GM21619 (cell line): ENCODE results near the gene ABHD10.

ENCODE experiments used
- ATAC-seq: cut with Tn5 transposase; IDR thresholded peaks from one replicate; pipeline ENCODE4 v1.9.1; 2021; ENCODE audit not compliant: unreplicated experiment

Gene ABHD10

GRCh38 chr3:111999484-112000324, 20.9 kb downstream of the ABHD10 start:
- ATAC-seq: no peak

GRCh38 chr3:112000367-112000771, 21.5 kb downstream of the ABHD10 start:
- no peak for ATAC-seq

DNA sequence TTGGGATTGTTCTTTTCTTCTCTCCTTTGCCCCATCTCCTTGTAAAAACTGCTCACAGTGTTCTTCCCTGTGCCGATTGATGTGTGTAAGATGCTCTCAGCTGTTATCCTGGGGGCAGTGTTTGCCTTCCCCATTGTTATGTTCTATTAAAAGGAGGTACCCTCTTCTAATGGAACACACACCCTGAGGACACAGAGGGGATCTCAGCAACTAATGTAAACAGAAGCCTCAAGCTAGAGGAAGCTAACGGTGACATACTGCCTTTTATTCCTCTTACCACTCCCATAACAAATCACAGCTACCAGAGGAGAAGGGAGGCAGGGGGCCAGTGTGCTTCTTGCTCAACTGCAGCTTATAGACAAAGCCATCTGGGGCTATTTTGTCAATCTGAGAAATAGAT, 22.1 kb downstream of the ABHD10 start:
- ATAC-seq: no peak

DNA sequence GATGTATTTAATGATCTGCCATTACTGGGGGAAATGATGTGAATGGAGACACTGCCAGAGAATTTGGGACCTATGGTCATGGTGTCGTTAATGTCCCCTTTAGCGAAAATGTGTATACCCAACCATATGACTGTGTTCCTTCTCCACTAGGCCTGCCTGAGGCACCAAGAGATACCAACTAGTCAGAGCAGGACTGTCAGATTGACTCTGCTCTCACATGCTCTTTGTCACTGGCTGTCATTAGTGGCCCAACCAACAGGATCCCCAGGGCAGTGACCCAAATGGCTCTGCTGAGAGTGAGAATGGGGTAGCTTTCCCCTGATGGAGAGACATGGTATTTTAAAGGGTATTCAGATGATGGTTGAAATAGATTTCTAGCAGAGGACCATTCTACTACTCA, 22.7 kb downstream of the ABHD10 start:
- ATAC-seq: no peak

DNA sequence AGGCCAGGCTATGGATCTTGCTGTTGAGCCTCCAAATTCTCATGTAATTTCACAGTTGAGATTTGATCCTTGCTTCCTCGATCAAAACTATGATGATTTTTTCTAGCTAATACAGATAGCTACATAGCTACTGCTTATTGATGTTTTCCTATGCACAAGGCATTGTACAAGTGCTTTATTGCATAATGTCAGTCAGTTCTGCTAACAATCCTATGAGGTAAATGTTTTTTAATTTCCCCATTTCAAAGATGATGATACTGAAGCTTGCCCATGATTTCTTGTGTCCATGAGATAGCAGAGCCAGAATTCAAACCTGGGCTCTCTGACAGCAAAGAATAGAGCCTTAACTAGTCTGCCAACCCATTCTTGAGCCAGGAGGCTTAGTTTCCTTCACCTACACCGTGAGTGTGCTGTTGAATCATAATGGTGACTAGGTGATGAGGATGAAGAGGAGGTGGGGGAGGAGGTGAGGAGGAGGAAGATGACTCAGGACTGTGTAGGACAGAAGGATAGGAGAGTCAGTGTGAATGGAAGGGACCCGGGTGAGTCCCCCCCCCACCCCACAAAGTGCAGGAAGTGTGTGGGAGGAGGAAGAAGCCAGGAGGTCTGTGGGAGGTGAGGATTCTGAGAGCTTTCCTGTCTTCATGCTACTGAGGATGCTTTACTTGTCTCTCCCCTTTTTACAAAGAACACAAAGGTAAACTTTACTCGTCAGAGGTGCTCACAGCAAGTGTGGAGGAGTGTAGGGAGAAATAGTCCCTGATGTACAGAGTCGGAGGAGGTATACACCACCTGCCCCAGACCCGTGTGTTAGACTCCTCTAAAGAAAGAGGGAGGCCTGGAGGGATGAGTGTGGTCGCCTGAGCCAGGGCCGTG, 23.5 kb downstream of the ABHD10 start:
- no peak for ATAC-seq

- no peak for ATAC-seq
These were observed 24.7 kb downstream of the ABHD10 start for GRCh38 chr3:112003321-112004080.

- no peak for ATAC-seq
These were observed 25.4 kb downstream of the ABHD10 start for GRCh38 chr3:112004187-112004586.

- no peak for ATAC-seq
These were observed 25.8 kb downstream of the ABHD10 start for GRCh38 chr3:112004669-112005068.

- ATAC-seq: no peak
These were observed 26.4 kb downstream of the ABHD10 start for GRCh38 chr3:112005091-112005672.

DNA sequence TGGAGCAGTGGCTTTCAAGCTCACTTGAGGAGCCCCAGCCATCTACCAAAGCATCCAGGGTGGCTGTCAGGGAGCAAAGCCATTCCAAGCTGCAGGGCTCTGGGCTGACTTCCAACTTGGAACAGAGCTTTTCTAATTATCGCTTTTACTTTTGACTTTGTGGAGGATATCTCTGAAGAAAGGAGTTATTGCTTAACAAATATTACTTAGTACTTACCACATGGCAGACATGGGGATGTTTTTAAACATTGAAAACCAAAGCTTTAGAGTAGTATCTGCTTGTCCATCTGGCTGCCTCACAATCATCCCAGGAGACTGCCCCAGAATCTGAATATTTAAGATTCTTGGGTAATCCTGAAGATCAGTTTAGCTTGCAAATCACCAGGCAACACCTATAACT, 28.8 kb downstream of the ABHD10 start:
- ATAC-seq: no peak

DNA sequence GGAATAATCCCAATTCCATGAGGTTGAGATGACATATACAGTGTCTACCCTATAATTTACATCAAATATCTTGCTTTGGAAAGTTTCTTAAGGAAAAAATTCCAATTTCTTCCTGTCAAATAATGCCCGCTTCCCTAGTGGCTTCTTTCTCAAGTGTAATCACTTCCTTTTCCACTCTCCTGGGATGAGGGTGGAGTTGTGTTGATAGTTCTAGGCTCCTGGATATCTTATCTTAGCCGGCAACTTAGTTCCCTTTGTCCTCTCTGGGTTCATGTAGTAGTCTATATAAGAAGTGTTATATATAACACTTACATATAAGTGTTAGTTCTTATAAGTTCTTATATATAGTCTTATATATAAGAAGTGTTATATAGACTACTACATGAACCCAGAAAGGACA, 30.8 kb downstream of the ABHD10 start:
- no peak for ATAC-seq

DNA sequence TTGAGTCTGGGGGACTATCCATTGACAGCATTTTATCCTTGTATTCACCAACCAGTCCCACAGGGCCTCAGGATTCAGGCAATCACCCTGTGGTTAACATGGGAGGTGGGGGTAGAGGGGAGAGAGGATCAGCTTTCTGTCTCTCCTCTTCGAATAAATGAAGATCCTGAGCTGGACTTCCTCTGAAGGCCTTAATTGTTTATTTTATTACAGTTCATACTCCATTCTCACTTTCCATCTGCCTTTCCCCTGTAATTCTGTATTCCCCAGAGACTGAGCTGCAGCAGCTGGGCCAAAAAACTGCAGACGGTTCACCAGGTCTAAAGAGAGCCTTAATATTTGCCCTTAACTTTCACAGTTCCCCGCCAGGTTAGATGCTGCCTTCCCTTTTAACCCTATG, 31.8 kb downstream of the ABHD10 start:
- no peak for ATAC-seq

DNA sequence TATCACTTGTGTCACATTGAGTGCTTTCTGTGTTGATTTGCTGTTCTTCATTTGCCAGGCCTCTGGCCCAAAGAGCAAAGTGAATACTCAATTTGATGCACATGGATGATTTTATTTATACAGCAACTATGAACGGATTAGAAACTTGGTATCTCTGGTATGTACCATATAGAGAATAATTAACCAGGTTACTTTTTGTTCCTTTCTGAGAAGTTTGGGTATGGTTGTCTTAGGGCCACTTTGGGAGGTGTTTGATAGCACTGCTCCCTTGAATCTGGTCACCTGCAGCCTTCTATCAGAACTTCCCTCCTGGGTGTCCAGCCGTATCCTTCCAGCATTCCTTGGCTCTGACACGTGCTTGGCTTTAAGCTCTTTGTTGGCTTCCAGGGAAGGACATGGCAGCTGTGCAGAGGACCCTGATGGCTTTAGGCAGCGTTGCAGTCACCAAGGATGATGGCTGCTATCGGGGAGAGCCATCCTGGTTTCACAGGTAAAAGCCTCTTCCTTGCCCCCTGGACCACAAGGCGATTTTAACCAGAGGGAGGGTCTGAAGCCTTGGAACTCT, 32.6 kb downstream of the ABHD10 start:
- no peak for ATAC-seq

DNA sequence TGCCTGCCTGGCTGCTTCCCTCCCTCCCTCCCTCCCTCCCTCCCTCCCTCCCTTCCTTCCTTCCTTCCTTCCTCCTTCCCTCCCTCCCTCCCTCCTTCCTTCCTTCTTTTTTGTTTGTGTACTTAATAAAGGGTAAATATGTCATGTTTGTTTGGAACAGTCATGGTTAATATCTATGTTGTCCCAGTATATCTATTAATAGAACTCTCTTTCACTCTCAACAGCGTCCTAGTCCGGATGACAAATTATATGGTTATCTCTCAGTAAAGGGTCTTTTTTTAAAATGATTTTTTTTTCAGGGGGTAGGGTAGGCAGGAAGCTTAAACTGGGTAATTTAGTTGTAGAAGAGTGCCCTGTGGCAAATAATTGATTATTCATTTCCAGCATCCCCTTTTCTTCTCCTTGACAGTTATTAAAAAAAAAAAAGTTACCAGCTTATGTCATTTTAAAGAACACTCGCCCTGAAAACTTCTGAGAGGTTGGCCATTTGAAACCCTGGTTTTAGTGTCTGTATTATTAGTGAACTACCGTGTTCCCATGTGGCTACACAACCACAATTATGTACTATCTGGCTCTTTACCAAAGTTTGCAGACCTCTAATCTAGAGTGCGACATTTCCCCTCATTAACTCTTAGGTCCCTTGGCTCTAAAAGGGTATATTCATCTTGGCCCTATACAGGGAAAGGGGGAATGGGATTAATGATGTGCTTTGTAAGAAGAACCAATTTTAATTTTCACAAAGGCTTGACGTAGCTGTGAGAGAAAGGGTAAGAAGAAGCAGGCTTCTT, 33.6 kb downstream of the ABHD10 start:
- no peak for ATAC-seq

DNA sequence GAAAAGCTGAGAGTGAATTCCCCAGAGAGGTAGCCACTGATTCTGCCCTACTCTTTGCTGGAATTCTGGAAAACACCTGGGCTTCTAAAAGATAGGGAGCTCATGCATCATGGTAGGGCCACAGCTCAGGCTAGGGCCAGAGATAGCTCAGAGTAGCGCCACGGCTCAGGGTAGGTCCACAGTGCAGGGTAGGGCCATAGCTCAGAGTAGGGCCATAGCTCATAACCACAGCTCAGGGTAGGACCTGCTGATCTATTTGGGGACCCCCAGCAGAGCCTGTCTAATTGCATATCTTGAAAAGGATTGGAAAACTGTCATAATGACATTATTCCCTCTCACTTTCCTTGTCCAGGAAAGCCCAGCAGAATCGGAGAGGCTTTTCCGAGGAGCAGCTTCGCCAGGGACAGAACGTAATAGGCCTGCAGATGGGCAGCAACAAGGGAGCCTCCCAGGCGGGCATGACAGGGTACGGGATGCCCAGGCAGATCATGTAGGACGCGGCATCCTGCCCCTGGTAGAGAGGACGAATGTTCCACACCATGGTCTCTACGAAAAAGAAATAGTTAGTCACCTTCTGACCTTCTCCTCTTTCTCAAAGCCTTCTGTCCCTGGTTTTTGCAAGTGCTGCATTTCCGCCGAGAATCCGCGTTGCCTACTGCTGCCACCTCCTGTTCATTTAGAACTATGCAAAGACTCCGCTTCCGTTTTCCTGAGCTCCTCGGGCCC, 34.4 kb downstream of the ABHD10 start:
- peak; percentile 91 for ATAC-seq

GRCh38 chr3:112013784-112014143, 34.9 kb downstream of the ABHD10 start:
- peak; percentile 35 for ATAC-seq

DNA sequence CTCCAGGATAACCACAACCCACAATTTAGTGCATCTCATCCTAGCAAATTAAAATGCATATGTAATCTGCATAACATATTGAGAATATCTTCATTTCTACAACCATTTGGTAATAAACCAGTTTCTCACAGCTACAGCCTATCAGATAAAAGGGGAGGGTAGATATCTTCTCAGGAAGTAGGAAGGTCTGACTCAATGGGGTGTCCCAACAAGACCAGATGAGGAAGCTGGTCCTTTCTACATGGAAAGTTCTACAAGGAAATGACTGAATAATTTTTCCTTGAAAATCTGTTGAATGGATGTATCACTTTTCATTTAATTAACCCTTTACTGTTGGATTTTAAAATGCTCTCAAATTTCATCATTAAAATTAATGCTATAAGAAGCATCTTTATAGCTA, 38.3 kb downstream of the ABHD10 start:
- no peak for ATAC-seq

DNA sequence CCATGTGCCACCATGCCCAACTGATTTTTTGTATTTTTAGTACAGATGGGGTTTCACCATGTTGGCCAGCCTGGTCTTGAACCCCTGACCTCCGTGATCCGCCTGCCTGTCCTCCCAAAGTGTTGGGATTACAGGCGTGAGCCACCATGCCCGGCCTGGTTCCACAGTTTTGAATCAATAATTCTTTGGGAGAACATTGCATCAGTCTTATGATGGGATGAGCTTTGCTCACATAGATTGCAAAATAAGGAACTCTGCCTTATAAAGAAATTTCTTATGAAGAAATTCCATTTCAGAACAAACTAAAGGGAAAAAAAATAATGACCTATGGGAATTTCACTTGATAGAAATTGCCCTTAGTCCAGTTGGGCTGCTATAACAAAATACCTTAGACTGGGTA, 39.9 kb downstream of the ABHD10 start:
- ATAC-seq: no peak

DNA sequence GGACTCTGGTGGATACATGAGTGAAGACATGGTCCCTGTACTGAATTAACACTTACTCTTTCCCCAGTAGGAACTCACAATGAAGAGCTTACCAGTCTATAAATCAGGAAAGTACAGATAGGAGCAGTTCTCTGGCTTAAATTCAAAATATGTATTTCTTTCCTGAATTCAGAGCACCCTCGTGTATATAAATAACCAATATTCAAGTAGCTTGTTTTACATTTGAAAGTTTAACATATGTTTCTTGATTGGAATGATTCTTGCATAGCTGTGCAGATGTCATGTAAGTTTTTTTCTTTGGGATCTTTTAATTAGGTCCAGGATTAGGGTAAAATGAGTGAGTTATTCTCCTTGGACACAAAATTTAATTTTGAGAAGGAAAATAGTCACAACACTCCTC, 40.9 kb downstream of the ABHD10 start:
- ATAC-seq: no peak
